Bronchial epithelial cell (primary cell): ENCODE data around the gene THRB. TPM values are rescaled to one million over a fixed set of nuclear protein-coding genes. Genes with fewer than 3 reads are reported as not detected.

Source experiments
- DNase-seq: peaks from one replicate; pipeline ENCODE4 v3.0.0-alpha.2; 2010; ENCODE audit warnings: low read depth
- FAIRE-seq: peaks from 2 replicates; lab custom pipeline; 2011; peaks lifted over from hg19 to GRCh38; lab: Jason Lieb, UNC
- H3K27me3 ChIP-seq: 2 replicates; pipeline ENCODE4 v1.5.1; 2011; ENCODE audit warnings: low read length; ENCODE audit not compliant: control insufficient read depth, insufficient read depth
- H3K36me3 ChIP-seq: 2 replicates; pipeline ENCODE4 v1.5.1; 2011; ENCODE audit warnings: low read length; ENCODE audit not compliant: control insufficient read depth, insufficient read depth
- H3K4me3 ChIP-seq: 2 replicates; pipeline ENCODE4 v1.5.1; 2011; ENCODE audit warnings: mild to moderate bottlenecking, low read depth, low read length, control low read depth
- CTCF ChIP-seq: IDR thresholded peaks from 2 replicates; pipeline ENCODE4 v1.5.1; 2011; ENCODE audit warnings: mild to moderate bottlenecking, moderate library complexity, low read length, control low read depth, inconsistent platforms; ENCODE audit not compliant: insufficient read depth, severe bottlenecking
- total RNA-seq: library from RNA; depleted of rRNA; stranded (reverse); fragments of >200 nt; gene quantifications from 2 replicates; pipeline ENCODE4 v1.2.1, GENCODE V29; 2014

THRB gene
- total RNA-seq, 1 donor from 2014 or later, result 7.6 TPM

DNA sequence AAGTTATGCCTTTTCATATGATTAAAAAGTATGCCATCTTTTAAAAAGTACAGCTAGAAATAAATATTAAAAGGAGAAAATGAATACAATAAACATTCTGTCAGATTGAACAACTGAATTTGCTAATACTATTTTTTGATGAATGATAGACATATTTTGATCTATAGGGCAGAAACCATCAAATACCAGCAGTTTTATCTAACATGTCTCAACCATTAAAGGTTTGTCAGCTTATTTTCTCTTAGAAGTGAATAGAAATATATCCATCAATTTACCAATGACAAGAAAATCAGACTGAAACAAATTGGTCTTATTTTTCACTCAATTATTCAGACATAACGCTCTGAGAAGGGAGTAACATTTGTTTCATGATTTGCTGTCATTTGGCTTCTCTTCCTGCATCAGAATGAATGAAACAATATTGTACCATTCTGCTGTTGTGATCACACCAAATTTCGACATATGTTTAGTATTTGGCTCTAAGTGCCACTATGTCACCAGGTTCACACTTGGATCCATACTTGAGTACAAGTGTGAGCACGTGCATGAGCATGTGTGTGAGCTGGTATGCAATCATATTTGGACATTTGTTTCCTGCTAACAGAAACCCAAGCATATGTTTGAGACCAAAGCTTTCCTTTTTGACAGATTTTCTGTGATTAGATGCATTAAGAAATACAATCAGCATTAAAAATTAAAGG, 86.5 kb downstream of the THRB start:
- no peak for DNase-seq
- no peak for FAIRE-seq
- no peaks in the 10 kb centered on the region for H3K27me3 ChIP-seq
- no peak overlapping the region for H3K4me3 ChIP-seq
- H3K36me3 ChIP-seq, result no peaks in the 10 kb centered on the region
- TF ChIP-seq CTCF, result no peak

GRCh38 chr3:24406900-24407299, 87.8 kb downstream of the THRB start:
- Histone ChIP-seq H3K4me3 (no peak overlapping the region), H3K27me3 (no peaks in the 10 kb centered on the region), H3K36me3 (no peaks in the 10 kb centered on the region)
- FAIRE-seq (no peak), DNase-seq (no peak)
- no peak for TF ChIP-seq CTCF

DNA sequence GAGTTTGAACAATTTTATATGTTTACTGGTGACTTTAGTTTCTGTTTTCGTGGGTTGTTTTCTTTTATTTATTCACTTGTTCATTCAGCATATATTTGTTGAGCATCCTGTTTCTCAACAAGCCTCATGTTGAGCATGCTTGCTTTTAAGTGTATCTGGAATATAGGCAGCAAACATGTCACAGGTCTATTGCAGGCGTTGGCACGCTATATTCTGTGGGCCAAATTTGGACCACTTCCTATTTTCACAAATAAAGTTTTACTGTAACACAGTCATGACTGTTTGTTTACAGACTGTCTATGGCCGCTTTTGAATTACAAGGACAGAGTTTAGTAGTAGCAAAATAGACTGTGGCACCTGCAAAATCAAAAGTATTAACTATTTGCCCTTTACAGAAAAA, 89.6 kb downstream of the THRB start:
- no peak for TF ChIP-seq CTCF
- no peak overlapping the region for H3K4me3 ChIP-seq
- H3K36me3 ChIP-seq, result no peaks in the 10 kb centered on the region
- FAIRE-seq (no peak), DNase-seq (no peak)
- H3K27me3 ChIP-seq, result no peaks in the 10 kb centered on the region

GRCh38 chr3:24401811-24402185, 92.9 kb downstream of the THRB start:
- no peaks in the 10 kb centered on the region for H3K27me3 ChIP-seq
- FAIRE-seq (no peak), DNase-seq (no peak)
- H3K4me3 ChIP-seq, result no peak overlapping the region
- no peaks in the 10 kb centered on the region for H3K36me3 ChIP-seq
- TF ChIP-seq CTCF, result no peak

GRCh38 chr3:24401090-24401810, 93.4 kb downstream of the THRB start:
- Histone ChIP-seq H3K36me3 (no peaks in the 10 kb centered on the region), H3K27me3 (no peaks in the 10 kb centered on the region), H3K4me3 (no peak overlapping the region)
- DNase-seq (no peak), FAIRE-seq (no peak)
- no peak for TF ChIP-seq CTCF
